Activated CD8-positive, alpha-beta memory T cell treated with anti-CD3 and anti-CD28 coated beads, Interleukin-2, amount 10 ng/mL, durations not matched to agents 7 days and 5 days (primary cell): ENCODE measurements around the gene LYZ. TPM values are rescaled to one million over a fixed set of nuclear protein-coding genes. Genes with fewer than 3 reads are reported as not detected.
A peak's percentile ranks its signal among the peaks of the same experiment; 100 is the strongest.

Experiments
- ATAC-seq: fragments of 150-1000 bp; cut with Tn5 transposase; one replicate; pipeline ENCODE4 v1.10.0; 2021; ENCODE audit warnings: moderate library complexity
- CTCF ChIA-PET: fragments of 350-600 bp; sonication (Branson Sonifier 250); formaldehyde crosslinking; loops from one replicate; lab custom pipeline; 2021; ENCODE audit warnings: antibody characterized with exemption; lab: Charles Lee
- DNase-seq: peaks from one replicate; pipeline ENCODE4 v3.0.0-alpha.2; 2020
- H3K27ac Mint-ChIP-seq: one replicate; pipeline ENCODE4 v1.8.0; 2021; ENCODE audit warnings: mild to moderate bottlenecking, mixed read lengths
- H3K27me3 Mint-ChIP-seq: one replicate; pipeline ENCODE4 v1.8.0; 2021; ENCODE audit warnings: mixed read lengths
- H3K36me3 Mint-ChIP-seq: one replicate; pipeline ENCODE4 v1.8.0; 2021; ENCODE audit warnings: mild to moderate bottlenecking, mixed read lengths
- H3K4me1 Mint-ChIP-seq: one replicate; pipeline ENCODE4 v1.8.0; 2021; ENCODE audit warnings: mixed read lengths
- H3K4me3 Mint-ChIP-seq: one replicate; pipeline ENCODE4 v1.8.0; 2021; ENCODE audit warnings: mild to moderate bottlenecking, moderate library complexity, mixed read lengths
- H3K9me3 Mint-ChIP-seq: one replicate; pipeline ENCODE4 v1.8.0; 2022; ENCODE audit warnings: low read depth, mixed read lengths
- total RNA-seq, 2 experiments: library from RNA; stranded (reverse); gene quantifications; one replicate each; pipeline ENCODE4 v1.2.3, GENCODE V29; 2021

LYZ gene
- total RNA-seq, 2 experiments from 2014 or later: 0.21 TPM; not detected in 1

- DNase-seq (peak; percentile 74), ATAC-seq (peak; percentile 85)
- Mint-ChIP-seq H3K4me1 (peaks cover 34% of the 10 kb centered on the region), H3K27ac (peak overlapping the region; percentile 92), H3K27me3 (no peaks in the 10 kb centered on the region), H3K36me3 (no peaks in the 10 kb centered on the region), H3K9me3 (no peaks in the 10 kb centered on the region), H3K4me3 (peak overlapping the region; percentile 76)
- CTCF ChIA-PET: interaction anchor here (0.7 to 3.7 kb wide), 13 partner anchors 10 to 308 kb away, joined by 3 to 22 read pairs (median 4); partner anchors contain the start of gene LYZ
Measured at GRCh38 chr12:69330475-69331473, 17.4 kb upstream of the LYZ start.

- Mint-ChIP-seq H3K4me1 (peaks cover 34% of the 10 kb centered on the region), H3K27me3 (no peaks in the 10 kb centered on the region), H3K27ac (peak overlapping the region; percentile 92), H3K36me3 (no peaks in the 10 kb centered on the region), H3K4me3 (peak overlapping the region; percentile 76), H3K9me3 (no peaks in the 10 kb centered on the region)
- DNase-seq (no peak), ATAC-seq (no peak)
- CTCF ChIA-PET: interaction anchor here (0.7 to 3.7 kb wide), 7 partner anchors 11 to 307 kb away, joined by 3 to 22 read pairs (median 4); no protein-coding TSS in a partner anchor
Measured at GRCh38 chr12:69331519-69331908, 16.7 kb upstream of the LYZ start.

GRCh38 chr12:69331909-69332684, 16.1 kb upstream of the LYZ start:
- Mint-ChIP-seq H3K27me3 (no peaks in the 10 kb centered on the region), H3K4me3 (no peak overlapping the region), H3K36me3 (no peaks in the 10 kb centered on the region), H3K27ac (peak overlapping the region; percentile 58), H3K9me3 (no peaks in the 10 kb centered on the region), H3K4me1 (peaks cover 34% of the 10 kb centered on the region)
- DNase-seq (no peak), ATAC-seq (no peak)
- CTCF ChIA-PET: interaction anchor here (0.9 to 3.7 kb wide), 4 partner anchors 10 to 237 kb away, joined by 3 to 22 read pairs (median 9); no protein-coding TSS in a partner anchor

GRCh38 chr12:69332815-69333358, 15.3 kb upstream of the LYZ start:
- DNase-seq (no peak), ATAC-seq (no peak)
- Mint-ChIP-seq H3K4me3 (no peak overlapping the region), H3K4me1 (peaks cover 34% of the 10 kb centered on the region), H3K27ac (no peak overlapping the region), H3K27me3 (no peaks in the 10 kb centered on the region), H3K9me3 (no peaks in the 10 kb centered on the region), H3K36me3 (no peaks in the 10 kb centered on the region)
- CTCF ChIA-PET: interaction anchor here (0.8 to 3.7 kb wide), 5 partner anchors 10 to 81 kb away, joined by 3 to 22 read pairs (median 3); no protein-coding TSS in a partner anchor

- ATAC-seq: no peak
- CTCF ChIA-PET: interaction anchor here (1.0 to 2.0 kb wide), 6 partner anchors 14 to 178 kb away, joined by 3 to 7 read pairs (median 3); no protein-coding TSS in a partner anchor
- Mint-ChIP-seq H3K4me3 (no peak overlapping the region), H3K27me3 (no peaks in the 10 kb centered on the region), H3K4me1 (peaks cover 30% of the 10 kb centered on the region), H3K9me3 (no peaks in the 10 kb centered on the region), H3K36me3 (no peaks in the 10 kb centered on the region), H3K27ac (no peak overlapping the region)
- DNase-seq: no peak
Measured at GRCh38 chr12:69334158-69334557, 14.0 kb upstream of the LYZ start.

GRCh38 chr12:69337311-69338090, 10.7 kb upstream of the LYZ start:
- ATAC-seq: no peak
- no peak overlapping the region for H3K27ac Mint-ChIP-seq

GRCh38 chr12:69338120-69338859, 9.9 kb upstream of the LYZ start:
- Mint-ChIP-seq H3K27me3 (no peaks in the 10 kb centered on the region), H3K9me3 (no peaks in the 10 kb centered on the region), H3K4me3 (no peak overlapping the region), H3K4me1 (peaks cover 11% of the 10 kb centered on the region), H3K36me3 (no peaks in the 10 kb centered on the region), H3K27ac (no peak overlapping the region)
- CTCF ChIA-PET: interaction anchor here (1.0 to 2.1 kb wide), 2 partner anchors 10 to 18 kb away, joined by 3 to 5 read pairs; partner anchors contain the start of gene LYZ
- ATAC-seq: no peak
- no peak for DNase-seq

More at GRCh38 chr12:69337311-69338090, 10.7 kb upstream of the LYZ start:
- H3K4me3 Mint-ChIP-seq: no peak overlapping the region
- CTCF ChIA-PET: interaction anchor here (2.1 kb wide), 1 partner anchor 10 kb away, joined by 5 read pairs; the partner anchor contains the start of gene LYZ
- peaks cover 12% of the 10 kb centered on the region for H3K4me1 Mint-ChIP-seq
- no peak for DNase-seq
- no peaks in the 10 kb centered on the region for H3K27me3 Mint-ChIP-seq
- no peaks in the 10 kb centered on the region for H3K36me3 Mint-ChIP-seq
- no peaks in the 10 kb centered on the region for H3K9me3 Mint-ChIP-seq

GRCh38 chr12:69338936-69339335, 9.2 kb upstream of the LYZ start:
- Mint-ChIP-seq H3K27ac (no peak overlapping the region), H3K36me3 (no peaks in the 10 kb centered on the region), H3K4me3 (no peak overlapping the region), H3K9me3 (no peaks in the 10 kb centered on the region), H3K4me1 (peaks cover 8% of the 10 kb centered on the region), H3K27me3 (no peaks in the 10 kb centered on the region)
- CTCF ChIA-PET: interaction anchor here (1.0 to 2.1 kb wide), 3 partner anchors 9 to 17 kb away, joined by 3 to 5 read pairs (median 3); partner anchors contain the start of gene LYZ
- no peak for DNase-seq
- no peak for ATAC-seq

- Mint-ChIP-seq H3K27ac (no peak overlapping the region), H3K4me3 (no peak overlapping the region), H3K4me1 (no peaks in the 10 kb centered on the region), H3K27me3 (no peaks in the 10 kb centered on the region), H3K36me3 (no peaks in the 10 kb centered on the region), H3K9me3 (no peaks in the 10 kb centered on the region)
- no peak for ATAC-seq
- no peak for DNase-seq
- CTCF ChIA-PET: interaction anchor here (1.1 to 1.3 kb wide), 2 partner anchors 10 to 56 kb away, joined by 3 to 5 read pairs; no protein-coding TSS in a partner anchor
Measured at GRCh38 chr12:69339999-69340398, 8.2 kb upstream of the LYZ start.

GRCh38 chr12:69341328-69341727, 6.9 kb upstream of the LYZ start:
- CTCF ChIA-PET: interaction anchor here (2.3 kb wide), 1 partner anchor 11 kb away, joined by 10 read pairs; no protein-coding TSS in a partner anchor
- DNase-seq: no peak
- no peaks in the 10 kb centered on the region for H3K4me1 Mint-ChIP-seq
- no peak for ATAC-seq
- no peaks in the 10 kb centered on the region for H3K27me3 Mint-ChIP-seq
- no peak overlapping the region for H3K4me3 Mint-ChIP-seq
- H3K9me3 Mint-ChIP-seq: no peaks in the 10 kb centered on the region
- no peak overlapping the region for H3K27ac Mint-ChIP-seq
- no peaks in the 10 kb centered on the region for H3K36me3 Mint-ChIP-seq

- Mint-ChIP-seq H3K4me3 (no peak overlapping the region), H3K36me3 (no peaks in the 10 kb centered on the region), H3K9me3 (no peaks in the 10 kb centered on the region), H3K27me3 (no peaks in the 10 kb centered on the region), H3K27ac (no peak overlapping the region), H3K4me1 (no peaks in the 10 kb centered on the region)
- ATAC-seq (no peak), DNase-seq (no peak)
- CTCF ChIA-PET: interaction anchor here (1.0 to 2.3 kb wide), 6 partner anchors 9 to 229 kb away, joined by 3 to 10 read pairs (median 3); no protein-coding TSS in a partner anchor
Measured at GRCh38 chr12:69342421-69342820, 5.8 kb upstream of the LYZ start.
